ENCODE data around the gene CA10.

GRCh38 chr17:51842763-51843162 lies 315.8 kb downstream of the CA10 start:
- TF ChIP-seq CTCF (IDR thresholded peaks at IDR 0.05; ENCODE audit: borderline replicate concordance, extremely low read depth, low read length, poor library complexity, severe bottlenecking) (no peak), EZH2 (IDR thresholded peaks at IDR 0.05; ENCODE audit: borderline replicate concordance, low read depth, low read length, severe bottlenecking) (no peak)

Data from DND-41 (cell line).